ENCODE results near the gene LILRA5. TPM values are rescaled to one million over a fixed set of nuclear protein-coding genes. Genes with fewer than 3 reads are reported as not detected.

The LILRA5 gene
- total and polyA plus RNA-seq, 2 of the 8 experiments (the other 6 are each of a cell fraction or from before 2014, with no cell fraction given), result not detected

GRCh38 chr19:54335979-54336892 is 23.3 kb upstream of the LILRA5 start:
- Histone ChIP-seq H3K27me3 (replicated peaks in 1 of 4; ENCODE audit: control insufficient read depth in 3 of 4, extremely low read depth in 1 of 4, insufficient read depth in 3 of 4, low read length in 3 of 4) (no peaks in the 10 kb centered on the region), H3K56ac (replicated peaks; ENCODE audit: insufficient read length, low read depth, low read length) (no peak overlapping the region), H2AFZ (ENCODE audit: low read length) (no peak overlapping the region), H3K36me3 (ENCODE audit: control insufficient read depth in 2 of 4, insufficient read depth in 4 of 4, low read length in 3 of 4) (no peaks in the 10 kb centered on the region), H3K4me1 (replicated peaks in 1 of 4; ENCODE audit: control insufficient read depth in 3 of 4, insufficient read depth in 4 of 4, low read length in 3 of 4) (no peaks in the 10 kb centered on the region; a peak in 1 of 7 replicates), H3K14ac (ENCODE audit: insufficient read length) (no peak overlapping the region), H2BK15ac (ENCODE audit: low read length) (0 out of 2 replicates have a peak overlapping the region, but pooled peaks have one; percentile 23), H2AK5ac (ENCODE audit: low read depth, low read length) (no peak overlapping the region), H3K23ac (ENCODE audit: insufficient read length) (no peak overlapping the region), H3K4me2 (ENCODE audit: insufficient read depth in 1 of 2, low read depth in 2 of 2, low read length in 2 of 2) (no peak overlapping the region), H3K4ac (replicated peaks; ENCODE audit: insufficient read length, low read depth, low read length) (no peak overlapping the region), H3K4me3 (ENCODE audit: extremely low read depth in 1 of 4, insufficient read depth in 2 of 4, low read depth in 3 of 4, low read length in 4 of 4) (no peak overlapping the region), H3K23me2 (ENCODE audit: low read depth, low read length) (no peaks in the 10 kb centered on the region), H3K79me1 (ENCODE audit: low read depth, low read length) (no peaks in the 10 kb centered on the region), H4K20me1 (replicated peaks in 1 of 2; ENCODE audit: control insufficient read depth in 1 of 2, insufficient read depth in 2 of 2, low read length in 2 of 2) (no peaks in the 10 kb centered on the region), H2BK120ac (replicated peaks; ENCODE audit: low read depth, low read length) (no peak overlapping the region), H3K9ac (replicated peaks in 1 of 4; ENCODE audit: extremely low read depth in 1 of 4, low read depth in 3 of 4, low read length in 3 of 4) (no peak overlapping the region), H4K91ac (replicated peaks; ENCODE audit: insufficient read length, low read length) (peak overlapping the region; percentile 11), H3K79me2 (ENCODE audit: control insufficient read depth in 1 of 2, insufficient read depth in 2 of 2, low read length in 2 of 2) (no peaks in the 10 kb centered on the region), H4K5ac (ENCODE audit: insufficient read length, low read depth, low read length) (no peak overlapping the region), H3K18ac (ENCODE audit: extremely low read depth, low read length) (no peak overlapping the region), H2BK20ac (ENCODE audit: low read length) (no peak overlapping the region), H2BK5ac (ENCODE audit: low read depth, low read length) (no peak overlapping the region), H3K9me3 (ENCODE audit: insufficient read depth in 2 of 2, low read depth in 1 of 2, low read length in 1 of 2) (no peaks in the 10 kb centered on the region), H3K27ac (ENCODE audit: low read depth, low read length) (no peak overlapping the region), H4K8ac (ENCODE audit: extremely low read depth, insufficient read depth, low read length) (no peak overlapping the region), H2BK12ac (ENCODE audit: low read depth, low read length) (no peak overlapping the region)
- ChIA-PET POLR2A (ENCODE audit: partially characterized antibody) (no interaction called here), CTCF (ENCODE audit: partially characterized antibody) (interaction anchor here (0.9 to 2.4 kb wide), 4 partner anchors 9 to 20 kb away, joined by 3 to 5 read pairs (median 4); no protein-coding TSS in a partner anchor)
- no peak for FAIRE-seq
- no peak for DNase-seq (ENCODE audit: low read depth in 1 of 2, low spot score in 2 of 2)
- WGBS, 2 experiments (ENCODE audit: extremely low coverage in 1 of 2, insufficient coverage in 1 of 2, insufficient read length in 1 of 2, insufficient replicate concordance in 2 of 2, low coverage in 1 of 2, low lambda C conversion rate in 2 of 2, missing lambda C conversion rate in 1 of 2), result 73% methylated on average over 12 of the region's 12 CpGs; no CpG with 5 or more reads in 1 of the 2 experiments
- TF ChIP-seq ATF2 (IDR thresholded peaks at IDR 0.05; ENCODE audit: low read length) (no peak), JUN (IDR thresholded peaks at IDR 0.05; ENCODE audit: low read depth, low read length) (no peak), CREB1 (IDR thresholded peaks at IDR 0.05) (no peak), USF2 (IDR thresholded peaks at IDR 0.05; ENCODE audit: low read length) (no peak), MAX (IDR thresholded peaks at IDR 0.05) (no peak), SP1 (IDR thresholded peaks at IDR 0.05; ENCODE audit: low read depth, low read length) (no peak), KDM5A (IDR thresholded peaks at IDR 0.05; ENCODE audit: low read length) (no peak), POU5F1 (IDR thresholded peaks at IDR 0.05; ENCODE audit: low read depth, low read length) (no peak), GTF2F1 (IDR thresholded peaks at IDR 0.05; ENCODE audit: borderline replicate concordance, low read depth, low read length) (no peak), SRF (IDR thresholded peaks at IDR 0.05; ENCODE audit: low read depth, low read length) (no peak)

Measured in H1 (cell line).